GM23248 (cell line): ENCODE measurements around the gene STRA8. TPM values are rescaled to one million over a fixed set of nuclear protein-coding genes. Genes with fewer than 3 reads are reported as not detected.

Source experiments
- DNase-seq: peaks from one replicate; pipeline ENCODE4 v3.0.0-alpha.2; 2015
- H2AFZ ChIP-seq: fragments of 200-600 bp; sonication (generic); 2 replicates; pipeline ENCODE4 v1.6.1; 2016; ENCODE audit warnings: antibody characterized with exemption
- H3F3A ChIP-seq: fragments of 200-600 bp; sonication (generic); 2 replicates; pipeline ENCODE4 v1.6.1; 2016; ENCODE audit warnings: mild to moderate bottlenecking, antibody characterized with exemption, mixed run types; ENCODE audit not compliant: insufficient read depth
- H3K27ac ChIP-seq: fragments of 200-600 bp; sonication (generic); 2 replicates; pipeline ENCODE4 v1.5.1; 2016; ENCODE audit warnings: mild to moderate bottlenecking
- H3K27me3 ChIP-seq: fragments of 200-600 bp; sonication (generic); replicated peaks from 2 replicates; pipeline ENCODE4 v1.6.1; 2016; ENCODE audit warnings: mild to moderate bottlenecking; ENCODE audit not compliant: insufficient read depth
- H3K36me3 ChIP-seq: fragments of 200-600 bp; sonication (generic); 2 replicates; pipeline ENCODE4 v1.6.1; 2016; ENCODE audit warnings: low read depth, mild to moderate bottlenecking
- H3K4me1 ChIP-seq: fragments of 200-600 bp; sonication (generic); 2 replicates; pipeline ENCODE4 v1.6.1; 2016; ENCODE audit warnings: mild to moderate bottlenecking; ENCODE audit not compliant: insufficient read depth
- H3K4me2 ChIP-seq: fragments of 200-600 bp; sonication (generic); one replicate; pipeline ENCODE4 v1.6.1; 2016; ENCODE audit warnings: mild to moderate bottlenecking; ENCODE audit not compliant: unreplicated experiment
- H3K4me3 ChIP-seq: fragments of 200-600 bp; sonication (generic); 2 replicates; pipeline ENCODE4 v1.5.1; 2016; ENCODE audit warnings: mild to moderate bottlenecking
- H3K79me2 ChIP-seq: fragments of 200-600 bp; sonication (generic); 2 replicates; pipeline ENCODE4 v1.6.1; 2016; ENCODE audit warnings: mild to moderate bottlenecking; ENCODE audit not compliant: insufficient read depth
- H3K9ac ChIP-seq: fragments of 200-600 bp; sonication (generic); 2 replicates; pipeline ENCODE4 v1.6.1; 2016; ENCODE audit warnings: mild to moderate bottlenecking
- H3K9me2 ChIP-seq: fragments of 200-600 bp; sonication (generic); 2 replicates; pipeline ENCODE4 v1.6.1; 2016; ENCODE audit warnings: mixed run types, mild to moderate bottlenecking, moderate library complexity; ENCODE audit not compliant: insufficient read depth
- H3K9me3 ChIP-seq: fragments of 200-600 bp; sonication (generic); one replicate; pipeline ENCODE4 v1.6.1; 2017; ENCODE audit warnings: low read depth
- H4K20me1 ChIP-seq: fragments of 200-600 bp; sonication (generic); 2 replicates; pipeline ENCODE4 v1.6.0; 2016; ENCODE audit not compliant: insufficient read depth
- EZH2 ChIP-seq: fragments of 200-600 bp; sonication (generic); IDR thresholded peaks from 2 replicates; pipeline ENCODE4 v1.6.1; 2018; ENCODE audit warnings: antibody characterized with exemption, mild to moderate bottlenecking; ENCODE audit not compliant: insufficient read depth, poor library complexity, severe bottlenecking
- EZH2phosphoT487 ChIP-seq: fragments of 200-600 bp; sonication (generic); IDR thresholded peaks from 2 replicates; pipeline ENCODE4 v1.6.1; 2018; ENCODE audit warnings: antibody characterized with exemption, moderate library complexity, mild to moderate bottlenecking, low read depth; ENCODE audit not compliant: insufficient read depth
- WGBS, 2 experiments: methylation state at CpG; one replicate each; pipeline ENCODE4 v1.1.6; 2015 to 2017; ENCODE audit warnings: low lambda C conversion rate in 2 of 2, low coverage in 1 of 2; ENCODE audit errors: missing lambda C conversion rate in 2 of 2; 5-methylcytosine and 5-hydroxymethylcytosine counted together
- in situ Hi-C: fragments of 300-500 bp; cut with MboI; formaldehyde crosslinking; loops from 2 replicates; pipeline ENCODE4 v1.15.0; 2020
- polyA plus RNA-seq: library from polyadenylated mRNA; unstranded; fragments of >200 nt; fragmentation: Nextera tagmentation; extraction: Ambion mirVana; gene quantifications from 2 replicates; pipeline ENCODE4 v1.2.1, GENCODE V29; 2016
- total RNA-seq: library from RNA; depleted of rRNA; stranded (reverse); fragments of >200 nt; shearing (Covaris generic); gene quantifications from 2 replicates; pipeline ENCODE4 v1.2.3, GENCODE V29; 2014; rRNA removed

Gene STRA8
- total RNA-seq (not detected in 2 replicates), polyA plus RNA-seq (not detected in 2 replicates)

- no peaks in the 10 kb centered on the region for H3K79me2 ChIP-seq
- in situ Hi-C loops = no loop called here
- no peaks in the 10 kb centered on the region for H3K36me3 ChIP-seq
- no peak within 1 kb of the TSS for H3K9ac ChIP-seq
- H3K9me2 ChIP-seq = no peaks in the 10 kb centered on the region
- no peaks in the 10 kb centered on the region for H3K4me1 ChIP-seq
- no peak within 1 kb of the TSS for H3K4me3 ChIP-seq
- H4K20me1 ChIP-seq = no peaks in the 10 kb centered on the region
- H2AFZ ChIP-seq = no peak within 1 kb of the TSS
- H3K9me3 ChIP-seq = no peaks in the 10 kb centered on the region
- DNase-seq = no peak
- 83 to 85% methylated on average over 22 to 28 of the region's 28 CpGs for WGBS, 2 experiments
- H3K27me3 ChIP-seq = no peaks in the 10 kb centered on the region
- H3K4me2 ChIP-seq = no peak within 1 kb of the TSS
- H3K27ac ChIP-seq = no peak within 1 kb of the TSS
- no peaks in the 10 kb centered on the region for H3F3A ChIP-seq
- TF ChIP-seq EZH2phosphoT487 = no peak
- TF ChIP-seq EZH2 = no peak
Observed at GRCh38 chr7:135233570-135233969, at the start of gene STRA8. Gene STRA8, plus strand, starts transcription at chr7:135233838. Its CDS starts 6,687 bp downstream, at chr7:135240525.

- Histone ChIP-seq H3K36me3 (peaks cover 5% of the 10 kb centered on the region), H3K79me2 (no peaks in the 10 kb centered on the region), H2AFZ (no peak overlapping the region), H3K27ac (no peak overlapping the region), H3F3A (no peaks in the 10 kb centered on the region), H3K27me3 (no peaks in the 10 kb centered on the region), H3K4me2 (no peak overlapping the region), H3K9me2 (no peaks in the 10 kb centered on the region), H3K9ac (no peak overlapping the region), H3K4me1 (no peaks in the 10 kb centered on the region), H3K9me3 (no peaks in the 10 kb centered on the region), H3K4me3 (no peak overlapping the region), H4K20me1 (no peaks in the 10 kb centered on the region)
- DNase-seq = no peak
- 91 to 92% methylated on average over 5 of the region's 5 CpGs for WGBS, 2 experiments
- in situ Hi-C loops = loop anchor here (25.0 kb wide), 1 partner anchor 522 kb away; no protein-coding TSS in a partner anchor
- TF ChIP-seq EZH2phosphoT487 (no peak), EZH2 (no peak)
Observed at GRCh38 chr7:135184254-135184841, 49.3 kb upstream of the STRA8 start.

GRCh38 chr7:135185471-135186260, 48.0 kb upstream of the STRA8 start:
- 91 to 93% methylated on average over 7 of the region's 7 CpGs for WGBS, 2 experiments
- Histone ChIP-seq H4K20me1 (no peaks in the 10 kb centered on the region), H3K27me3 (no peaks in the 10 kb centered on the region), H3K9ac (no peak overlapping the region), H3K9me3 (no peaks in the 10 kb centered on the region), H3F3A (no peaks in the 10 kb centered on the region), H3K4me2 (no peak overlapping the region), H3K27ac (no peak overlapping the region), H3K36me3 (peaks cover 8% of the 10 kb centered on the region), H3K4me1 (no peaks in the 10 kb centered on the region), H3K4me3 (no peak overlapping the region), H2AFZ (no peak overlapping the region), H3K9me2 (no peaks in the 10 kb centered on the region), H3K79me2 (no peaks in the 10 kb centered on the region)
- in situ Hi-C loops = loop anchor here (25.0 kb wide), 1 partner anchor 523 kb away; no protein-coding TSS in a partner anchor
- TF ChIP-seq EZH2phosphoT487 (no peak), EZH2 (no peak)
- DNase-seq = no peak

- 98 to 100% methylated on average over 3 of the region's 3 CpGs for WGBS, 2 experiments
- Histone ChIP-seq H3K9me2 (no peaks in the 10 kb centered on the region), H4K20me1 (no peaks in the 10 kb centered on the region), H3K79me2 (no peaks in the 10 kb centered on the region), H3K27ac (no peak overlapping the region), H3K9ac (no peak overlapping the region), H3K4me1 (no peaks in the 10 kb centered on the region), H3K27me3 (no peaks in the 10 kb centered on the region), H3K4me2 (no peak overlapping the region), H2AFZ (no peak overlapping the region), H3K4me3 (no peak overlapping the region), H3F3A (no peaks in the 10 kb centered on the region), H3K36me3 (peaks cover 9% of the 10 kb centered on the region), H3K9me3 (no peaks in the 10 kb centered on the region)
- DNase-seq = no peak
- in situ Hi-C loops = loop anchor here (25.0 kb wide), 1 partner anchor 524 kb away; no protein-coding TSS in a partner anchor
- TF ChIP-seq EZH2 (no peak), EZH2phosphoT487 (no peak)
Observed at GRCh38 chr7:135186261-135186540, 47.4 kb upstream of the STRA8 start.
